ENCODE results near the gene OLFM3.

- no peak for TF ChIP-seq CTCF (IDR thresholded peaks at IDR 0.05; ENCODE audit: low read depth, low read length, missing input control)
- TF ChIP-seq, protein P1, sequence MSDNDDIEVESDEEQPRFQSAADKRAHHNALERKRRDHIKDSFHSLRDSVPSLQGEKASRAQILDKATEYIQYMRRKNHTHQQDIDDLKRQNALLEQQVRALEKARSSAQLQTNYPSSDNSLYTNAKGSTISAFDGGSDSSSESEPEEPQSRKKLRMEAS (IDR thresholded peaks at IDR 0.05): no peak
- TF ChIP-seq, protein P2, sequence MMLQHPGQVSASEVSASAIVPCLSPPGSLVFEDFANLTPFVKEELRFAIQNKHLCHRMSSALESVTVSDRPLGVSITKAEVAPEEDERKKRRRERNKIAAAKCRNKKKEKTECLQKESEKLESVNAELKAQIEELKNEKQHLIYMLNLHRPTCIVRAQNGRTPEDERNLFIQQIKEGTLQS (IDR thresholded peaks at IDR 0.05): no peak
- TF ChIP-seq YY1 (IDR thresholded peaks at IDR 0.05): no peak
- TF ChIP-seq TAF1 (conservative IDR thresholded peaks at IDR 0.05): no peak
- no peak for TF ChIP-seq RAD21 (IDR thresholded peaks at IDR 0.05)
- no peak for TF ChIP-seq NR2F2 (IDR thresholded peaks at IDR 0.05)
- TF ChIP-seq FOXA2 (IDR thresholded peaks at IDR 0.05): no peak
- TF ChIP-seq EGR1 (IDR thresholded peaks at IDR 0.05; ENCODE audit: low read depth in 2 of 2): no peak
- TF ChIP-seq GABPA (IDR thresholded peaks at IDR 0.05 in 1 of 2, conservative IDR thresholded peaks at IDR 0.05 in 1 of 2): no peak
- no peak for TF ChIP-seq JUND (IDR thresholded peaks at IDR 0.05)
- no peak for TF ChIP-seq REST (IDR thresholded peaks at IDR 0.05)
These were observed 170.3 kb downstream of the OLFM3 start for GRCh38 chr1:101826416-101826815.

Measured in liver (tissue), 3 donors.